Mucosa of descending colon (tissue), 3 donors: ENCODE measurements around the gene C14orf132. TPM values are rescaled to one million over a fixed set of nuclear protein-coding genes. Genes with fewer than 3 reads are reported as not detected.

ENCODE experiments used
- ATAC-seq: fragments of 200-7000 bp; cut with Tn5 transposase; one replicate; pipeline ENCODE4 v1.9.1; 2020; ENCODE audit warnings: mild to moderate bottlenecking, moderate library complexity
- DNase-seq, 3 donors: peaks; one replicate each; pipeline ENCODE4 v3.0.0-alpha.2; 2020
- H3K36me3 ChIP-seq: fragments of 200-600 bp; one replicate; pipeline ENCODE4 v1.8.0; 2021; ENCODE audit warnings: low read depth, mild to moderate bottlenecking
- H3K4me1 ChIP-seq: fragments of 200-600 bp; one replicate; pipeline ENCODE4 v1.8.0; 2021; ENCODE audit warnings: low read depth, mild to moderate bottlenecking
- H3K4me3 ChIP-seq: fragments of 200-600 bp; one replicate; pipeline ENCODE4 v1.8.0; 2021; ENCODE audit warnings: mild to moderate bottlenecking
- H3K9me3 ChIP-seq: fragments of 200-600 bp; one replicate; pipeline ENCODE4 v1.8.0; 2021; ENCODE audit warnings: mild to moderate bottlenecking
- CTCF ChIP-seq: fragments of 200-600 bp; IDR thresholded peaks from one replicate; pipeline ENCODE4 v1.8.0; 2022; ENCODE audit warnings: antibody characterized with exemption, mild to moderate bottlenecking
- intact Hi-C, 2 donors: fragments of 100-400 bp; cut with DNase I in 1 of 2; cut with micrococcal nuclease in 1 of 2; formaldehyde crosslinking; loops; one replicate each; pipeline versions ENCODE4 v1.11.0 to v1.11.1; 2022; cut with DNase I, micrococcal nuclease
- total RNA-seq, 3 donors: library from RNA; stranded (reverse); fragmentation: NEBNext Ultra II Directional in 2 of 3; extraction: Animal tissue kit (Norgen Biotek cat#: 25700) in 2 of 3; gene quantifications; one replicate each; pipeline versions ENCODE4 v1.2.1 to v1.2.4, GENCODE V29; 2021 to 2023
- donor health status: DM: no; HTN: no; CAD: no; lungs with moderate emphysema.
- donor health status: DM: no; HTN: no; CAD: no.
- donor health status: DM: no; HTN: yes; CAD: no.

C14orf132 gene
- total RNA-seq, 3 donors from 2014 or later = 1.8 to 21.8 (median 4.9) TPM

GRCh38 chr14:96050482-96050881, 11.3 kb downstream of the C14orf132 start:
- intact Hi-C loops = no loop called here

GRCh38 chr14:96051231-96051630, 12.1 kb downstream of the C14orf132 start:
- no peak for DNase-seq
- intact Hi-C loops = no loop called here
- H3K9me3 ChIP-seq = no peaks in the 10 kb centered on the region
- no peaks in the 10 kb centered on the region for H3K36me3 ChIP-seq
- ATAC-seq = no peak
- no peak for TF ChIP-seq CTCF
- no peak overlapping the region for H3K4me3 ChIP-seq
- no peaks in the 10 kb centered on the region for H3K4me1 ChIP-seq

More at GRCh38 chr14:96050482-96050881, 11.3 kb downstream of the C14orf132 start:
- no peak for DNase-seq
- ATAC-seq = no peak
- no peak for TF ChIP-seq CTCF
- Histone ChIP-seq H3K36me3 (no peaks in the 10 kb centered on the region), H3K4me3 (no peak overlapping the region), H3K9me3 (no peaks in the 10 kb centered on the region), H3K4me1 (no peaks in the 10 kb centered on the region)

- ATAC-seq (peak; percentile 21), DNase-seq (no peak)
- no peak overlapping the region for H3K4me3 ChIP-seq
- intact Hi-C loops = no loop called here
- no peaks in the 10 kb centered on the region for H3K4me1 ChIP-seq
- H3K9me3 ChIP-seq = no peaks in the 10 kb centered on the region
- no peaks in the 10 kb centered on the region for H3K36me3 ChIP-seq
- TF ChIP-seq CTCF = no peak
Measured at GRCh38 chr14:96051642-96052540, 12.7 kb downstream of the C14orf132 start.

GRCh38 chr14:96052541-96053247, 13.5 kb downstream of the C14orf132 start:
- ATAC-seq = no peak
- DNase-seq = no peak
- Histone ChIP-seq H3K36me3 (no peaks in the 10 kb centered on the region), H3K4me3 (no peak overlapping the region), H3K9me3 (no peaks in the 10 kb centered on the region), H3K4me1 (no peaks in the 10 kb centered on the region)
- TF ChIP-seq CTCF = no peak
- intact Hi-C loops = no loop called here

- DNase-seq = no peak
- TF ChIP-seq CTCF = no peak
- Histone ChIP-seq H3K9me3 (no peaks in the 10 kb centered on the region), H3K36me3 (no peaks in the 10 kb centered on the region), H3K4me1 (no peaks in the 10 kb centered on the region), H3K4me3 (no peak overlapping the region)
- intact Hi-C loops = no loop called here
- ATAC-seq = no peak
Measured at GRCh38 chr14:96053248-96053599, 14.1 kb downstream of the C14orf132 start.
